Cardiac septum (tissue), 1 donor: Measurements from ENCODE around the gene GRB7. TPM values are rescaled to one million over a fixed set of nuclear protein-coding genes. Genes with fewer than 3 reads are reported as not detected.
"Not testable (repeated sequence)": the region's sequence is repeated elsewhere in the genome, so short reads cannot be mapped to it uniquely, and the experiment has no call there.

Source experiments
- DNase-seq: peaks from one replicate; pipeline ENCODE4 v3.0.0-alpha.2; 2020; ENCODE audit warnings: low spot score
- intact Hi-C: fragments of 100-400 bp; cut with DNase I; formaldehyde crosslinking; loops from one replicate; pipeline ENCODE4 v1.14.0; 2022
- total RNA-seq: library from RNA; stranded (reverse); fragmentation: NEBNext Ultra II Directional; extraction: Animal tissue kit (Norgen Biotek cat#: 25700); gene quantifications from one replicate; pipeline ENCODE4 v1.2.1, GENCODE V29; 2021
- donor health status: DM: no; HTN: no; CAD: no.

Gene GRB7
- total RNA-seq, 1 donor from 2014 or later, result 0.65 TPM

GRCh38 chr17:39761861-39762496 is 24.2 kb downstream of the GRB7 start:
- no peak for DNase-seq
- intact Hi-C loops, result no loop called here

- intact Hi-C loops, result no loop called here
- no peak for DNase-seq
Measured at GRCh38 chr17:39763051-39763820, 25.5 kb downstream of the GRB7 start.

- intact Hi-C loops, DNase-seq: not testable (repeated sequence)
Measured at GRCh38 chr17:39764171-39764570, 26.4 kb downstream of the GRB7 start.

DNA sequence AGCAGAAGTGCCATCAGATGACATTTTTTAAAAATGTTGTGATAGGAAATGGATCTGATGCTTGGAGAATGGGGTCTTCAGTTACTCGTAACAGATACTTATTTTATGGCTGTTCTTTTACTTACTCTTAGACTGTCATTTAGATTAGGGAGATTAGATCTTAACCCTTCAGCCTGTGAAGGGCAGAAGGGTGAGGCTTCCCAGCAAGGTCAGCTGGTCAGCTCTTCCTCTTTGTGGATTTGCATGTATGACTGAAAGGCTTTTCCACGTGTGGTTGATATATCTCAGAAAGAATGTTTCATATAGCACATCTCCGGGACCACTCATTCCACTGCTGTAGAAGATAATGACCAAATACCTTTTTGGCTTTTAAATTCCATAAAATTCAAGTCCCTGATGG is 27.4 kb downstream of the GRB7 start:
- intact Hi-C loops, result no loop called here
- no peak for DNase-seq

GRCh38 chr17:39765766-39766165 is 28.0 kb downstream of the GRB7 start:
- DNase-seq, result no peak
- intact Hi-C loops, result no loop called here

- intact Hi-C loops, result no loop called here
- DNase-seq, result no peak
Measured at GRCh38 chr17:39767147-39767546, 29.4 kb downstream of the GRB7 start.

- no peak for DNase-seq
- intact Hi-C loops, result no loop called here
Measured at GRCh38 chr17:39769974-39770587, 32.3 kb downstream of the GRB7 start.

- intact Hi-C loops, result no loop called here
Measured at GRCh38 chr17:39772415-39772814, 34.7 kb downstream of the GRB7 start.

DNA sequence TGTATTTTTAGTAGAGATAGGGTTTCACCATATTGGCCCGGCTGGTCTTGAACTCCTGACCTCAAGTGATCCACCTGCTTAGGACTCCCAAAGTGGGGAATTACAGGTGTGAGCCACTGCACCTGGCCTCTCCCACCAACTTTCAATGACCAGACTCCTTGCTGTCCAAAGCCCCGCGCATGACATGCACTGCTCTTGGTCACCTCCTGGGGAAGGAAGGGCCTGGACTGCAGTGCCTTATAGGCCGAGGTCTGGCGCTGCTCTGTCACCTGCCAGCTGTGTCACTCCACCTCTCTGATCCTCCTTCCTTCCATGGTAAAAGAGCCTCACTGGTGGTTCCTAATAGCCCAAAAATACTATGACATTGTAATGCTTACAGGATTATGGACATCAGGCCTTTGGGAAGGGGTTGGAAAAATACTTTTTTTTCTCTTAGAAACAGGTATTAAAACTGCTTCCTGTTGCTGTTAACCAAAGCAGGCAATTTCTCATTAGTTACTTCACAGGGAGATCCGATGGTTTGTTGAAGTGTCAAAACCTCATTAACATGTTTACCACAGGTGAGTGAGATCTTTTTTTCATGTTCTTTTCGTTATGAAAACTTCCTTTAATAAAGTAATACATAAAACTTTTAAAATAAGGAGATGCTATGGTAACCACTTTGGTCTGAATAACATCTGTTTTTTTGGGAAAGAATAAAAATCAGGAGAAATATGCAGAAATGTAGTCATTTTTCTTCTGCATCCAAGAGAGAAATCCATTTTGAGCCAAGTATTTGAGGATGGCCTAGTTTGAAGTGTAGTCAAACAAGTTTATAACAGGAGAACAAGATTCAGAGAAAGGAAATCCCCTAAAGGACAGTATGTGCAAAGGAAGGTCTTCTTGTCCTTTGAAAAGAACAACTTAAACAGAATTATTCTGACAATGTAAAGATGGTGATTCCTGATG is 35.5 kb downstream of the GRB7 start:
- intact Hi-C loops, result no loop called here

More at GRCh38 chr17:39772415-39772814, 34.7 kb downstream of the GRB7 start:
- no peak for DNase-seq

DNA sequence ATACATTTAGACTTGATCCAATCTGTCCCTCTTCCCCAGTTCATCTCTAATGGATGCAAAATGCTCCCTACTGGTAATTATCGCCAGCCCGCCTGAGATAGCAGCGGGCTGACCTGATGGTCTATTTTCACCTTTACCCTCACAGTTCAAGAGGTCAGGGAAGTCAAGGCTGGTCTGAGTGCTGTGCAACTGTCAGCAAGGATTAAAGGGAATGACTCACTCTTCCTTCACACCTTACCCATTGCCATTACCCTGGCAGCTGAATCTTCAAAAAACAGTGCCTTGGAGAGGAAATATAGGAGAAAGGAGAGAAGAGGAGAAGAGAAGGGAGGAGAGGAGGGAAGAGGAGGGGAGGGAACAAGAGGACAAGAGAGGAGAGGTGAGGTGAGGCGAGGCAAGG is 36.3 kb downstream of the GRB7 start:
- intact Hi-C loops, result no loop called here
- DNase-seq, result no peak

More for the DNA sequence above, 35.5 kb downstream of the GRB7 start:
- DNase-seq, result no peak

- intact Hi-C loops, result no loop called here
- DNase-seq, result no peak
Measured at GRCh38 chr17:39775031-39775430, 37.3 kb downstream of the GRB7 start.

GRCh38 chr17:39776252-39776651 is 38.5 kb downstream of the GRB7 start:
- DNase-seq, result no peak
- intact Hi-C loops, result no loop called here

GRCh38 chr17:39777534-39778365 is 40.0 kb downstream of the GRB7 start:
- no peak for DNase-seq
- intact Hi-C loops, result no loop called here

DNA sequence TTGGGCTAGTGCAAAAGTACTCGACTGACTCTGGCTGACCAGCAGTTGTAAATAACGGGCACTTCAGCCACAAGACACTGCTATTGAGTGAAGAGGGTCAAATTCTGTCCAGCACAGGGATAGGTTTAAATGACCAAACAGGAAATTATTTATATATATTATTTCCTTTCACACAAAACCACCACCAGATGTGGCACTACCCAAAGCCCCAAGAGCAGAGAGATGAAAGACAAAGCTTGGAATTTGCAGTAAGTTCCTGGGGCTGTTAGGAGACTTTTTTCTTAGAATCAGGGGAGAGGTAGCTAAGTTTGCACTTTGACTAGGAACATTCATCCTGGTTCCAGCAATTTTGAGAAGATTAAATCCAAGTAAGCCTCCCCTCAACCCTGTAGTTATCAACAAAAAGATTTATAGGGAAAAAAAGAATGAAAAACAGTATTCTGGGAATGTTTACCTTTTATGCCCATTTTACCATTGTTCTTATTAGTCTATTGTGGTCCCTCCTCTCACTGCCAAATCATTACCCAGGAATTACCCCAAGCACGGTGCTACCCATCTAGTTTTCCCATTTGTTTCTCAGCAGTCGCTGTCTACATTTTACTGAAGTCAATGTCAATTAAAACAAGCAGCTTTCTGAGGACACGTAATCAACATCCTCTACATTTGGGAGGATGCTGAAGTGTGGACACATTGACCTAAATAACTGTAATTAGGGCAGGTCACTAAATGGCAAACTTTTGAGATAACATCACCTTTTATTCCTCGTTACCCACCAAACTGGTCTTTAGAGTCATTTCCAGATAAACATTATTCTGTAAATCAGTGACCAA is 43.5 kb downstream of the GRB7 start:
- no peak for DNase-seq
- intact Hi-C loops, result no loop called here

DNA sequence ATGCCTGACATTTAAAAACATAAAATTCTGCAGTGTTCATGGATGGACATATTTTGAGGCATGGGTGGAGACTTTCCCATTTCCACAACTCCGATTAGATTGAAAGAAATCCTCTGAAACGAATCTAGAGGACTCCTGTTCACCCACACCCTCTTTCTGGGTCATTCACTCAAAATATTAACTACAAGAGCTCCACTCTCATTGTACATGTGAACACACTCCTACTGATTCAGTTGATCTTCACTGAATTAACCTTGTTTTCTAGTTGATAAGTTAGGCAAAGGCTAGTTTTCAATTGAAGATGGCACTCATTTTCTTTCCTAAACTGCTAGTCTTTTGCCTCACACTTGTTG is 44.1 kb downstream of the GRB7 start:
- DNase-seq, result no peak
- intact Hi-C loops, result no loop called here

DNA sequence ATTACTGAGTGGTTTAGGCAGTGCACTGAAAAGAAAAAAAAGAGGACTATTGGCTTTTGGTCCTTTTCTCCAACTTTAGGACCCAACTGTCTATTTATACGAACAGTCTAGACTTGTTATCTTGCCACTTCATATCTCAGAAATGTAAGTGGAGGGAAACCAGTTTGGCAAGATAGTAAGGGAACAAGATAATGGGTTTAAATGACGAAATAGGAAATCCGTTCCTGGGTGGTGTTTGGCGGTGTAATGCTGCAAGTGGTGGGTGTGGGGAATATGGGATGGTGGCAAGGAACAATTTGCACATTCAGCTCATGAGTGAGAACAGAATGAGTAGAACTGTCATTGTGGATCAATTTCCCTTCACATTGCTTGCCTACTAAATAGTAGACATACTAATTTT is 44.7 kb downstream of the GRB7 start:
- no peak for DNase-seq
- intact Hi-C loops, result no loop called here

DNA sequence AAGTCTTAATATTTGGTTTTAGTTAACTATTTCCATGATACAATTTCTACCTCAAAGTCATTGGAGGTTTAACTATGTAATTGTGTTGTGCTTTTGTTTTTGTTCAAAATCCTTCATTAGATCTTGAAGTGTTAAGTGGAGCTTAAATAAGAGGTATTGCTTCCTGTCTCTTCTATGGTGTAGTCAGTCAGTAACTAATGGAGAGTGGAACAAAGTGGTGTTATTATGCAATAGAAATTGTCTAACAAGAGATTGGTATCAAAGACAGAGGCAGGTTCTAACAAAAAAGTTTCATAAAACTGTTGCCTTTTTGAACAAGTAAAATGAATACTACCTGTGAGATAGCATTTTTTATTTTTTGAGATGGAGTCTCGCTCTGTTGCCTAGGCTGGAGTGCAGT is 45.2 kb downstream of the GRB7 start:
- no peak for DNase-seq
- intact Hi-C loops, result no loop called here

- no peak for DNase-seq
- intact Hi-C loops, result no loop called here
Measured at GRCh38 chr17:39787041-39787440, 49.3 kb downstream of the GRB7 start.
